ENCODE measurements around the gene MAEA.

MAEA gene

DNA sequence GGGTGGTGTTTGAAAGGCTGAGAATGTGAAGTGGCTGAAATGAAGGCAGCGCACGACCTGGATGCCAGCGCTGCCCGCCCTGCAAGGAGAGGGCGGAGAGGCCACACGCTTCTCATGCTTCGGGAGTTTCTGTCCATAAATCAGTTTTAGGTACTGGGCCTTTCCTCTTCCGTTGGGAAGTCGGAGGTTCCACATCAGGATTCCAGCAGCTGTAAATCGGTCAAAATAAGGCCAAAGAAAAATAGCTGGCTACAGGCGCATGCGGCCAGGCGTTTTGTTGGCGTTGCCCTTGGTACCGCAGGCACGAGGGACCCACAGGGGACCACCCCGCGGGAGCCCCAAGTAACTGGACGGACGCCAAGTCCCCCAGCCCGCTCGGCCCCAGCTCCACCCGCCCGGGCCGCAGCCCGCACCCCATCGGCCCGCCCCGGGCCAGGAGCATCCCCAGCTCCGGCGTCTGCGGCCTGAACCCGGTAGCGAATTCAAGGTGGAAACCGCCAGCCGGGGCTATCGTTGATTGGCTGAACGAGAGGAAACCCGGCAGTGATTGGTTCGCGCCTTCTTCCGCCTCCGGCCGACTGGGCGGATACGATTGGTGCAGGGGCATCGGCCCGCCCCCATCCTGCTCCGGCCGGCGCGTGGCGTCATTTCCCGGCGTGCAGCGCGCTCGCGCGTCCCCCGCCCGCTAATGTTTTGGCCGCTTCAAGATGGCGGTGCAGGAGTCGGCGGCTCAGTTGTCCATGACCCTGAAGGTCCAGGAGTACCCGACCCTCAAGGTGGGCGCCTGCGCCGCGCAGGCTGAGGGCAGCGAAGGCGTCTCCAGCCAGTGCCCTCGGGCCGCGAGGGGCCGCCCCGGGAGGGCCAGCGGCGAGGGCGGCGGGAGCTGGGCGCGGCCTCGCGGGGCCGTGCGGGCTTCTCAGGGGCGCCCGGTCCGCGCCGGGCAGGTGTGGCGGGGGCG lies at the start of gene MAEA:
MAEA (plus strand) TSS at position 685 of the 958 bp plus-strand sequence; CDS start at position 708, 23 bp downstream.
- peak; percentile 100 for DNase-seq (ENCODE audit: low spot score)

DNA sequence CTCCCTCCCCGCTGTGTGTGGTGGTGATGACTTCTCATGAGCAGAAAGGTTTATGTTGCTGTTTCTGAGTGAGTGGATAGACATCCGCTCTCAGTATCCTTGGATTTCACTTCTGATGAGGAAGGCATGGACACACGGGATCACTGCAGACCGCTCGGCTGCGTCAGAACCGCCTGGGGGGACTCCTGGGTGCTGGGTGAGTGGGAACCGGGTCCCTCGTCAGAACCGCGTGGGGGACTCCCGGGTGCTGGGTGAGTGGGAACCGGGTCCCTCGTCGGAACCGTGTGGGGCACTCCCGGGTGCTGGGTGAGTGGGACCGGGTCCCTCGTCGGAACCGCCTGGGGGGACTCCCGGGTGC lies 49.8 kb upstream of the MAEA start:
- DNase-seq (ENCODE audit: low spot score): no peak

DNA sequence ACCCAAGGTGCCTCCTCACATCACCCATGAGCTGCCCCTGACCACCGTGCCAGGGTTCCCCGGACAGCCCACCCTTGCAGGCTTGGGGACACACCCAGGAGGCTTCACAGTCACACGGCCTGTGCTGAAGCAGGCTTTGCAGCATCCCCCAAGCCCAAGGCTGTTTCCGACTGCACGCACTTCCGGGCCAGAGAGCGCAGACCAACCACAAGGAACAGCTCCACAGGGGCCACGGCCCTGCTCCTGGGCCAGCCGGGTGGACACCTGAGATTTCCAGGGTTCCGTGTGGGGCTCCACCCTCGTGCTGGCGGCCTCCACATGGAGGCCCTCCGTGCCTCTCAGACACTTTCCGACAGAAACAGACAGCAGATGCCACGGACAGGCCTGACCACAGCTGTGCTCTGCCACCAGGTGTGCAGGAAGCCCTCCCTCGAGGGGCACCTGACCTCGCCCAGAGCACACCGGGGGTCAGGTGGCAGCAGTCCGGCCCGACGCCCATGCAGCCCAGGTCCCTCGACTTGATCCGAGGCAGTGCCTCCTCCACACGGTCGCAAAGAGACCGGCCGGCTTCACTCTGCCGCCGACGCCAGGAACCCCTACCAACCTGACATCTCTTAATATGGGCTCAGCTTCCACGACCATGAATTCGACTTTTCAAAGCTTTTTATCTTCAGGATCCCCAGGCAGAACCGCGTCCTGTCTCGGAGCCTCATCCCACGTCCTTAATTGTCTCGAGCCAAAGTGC lies 48.8 kb upstream of the MAEA start:
- no peak for DNase-seq (ENCODE audit: low spot score)

DNA sequence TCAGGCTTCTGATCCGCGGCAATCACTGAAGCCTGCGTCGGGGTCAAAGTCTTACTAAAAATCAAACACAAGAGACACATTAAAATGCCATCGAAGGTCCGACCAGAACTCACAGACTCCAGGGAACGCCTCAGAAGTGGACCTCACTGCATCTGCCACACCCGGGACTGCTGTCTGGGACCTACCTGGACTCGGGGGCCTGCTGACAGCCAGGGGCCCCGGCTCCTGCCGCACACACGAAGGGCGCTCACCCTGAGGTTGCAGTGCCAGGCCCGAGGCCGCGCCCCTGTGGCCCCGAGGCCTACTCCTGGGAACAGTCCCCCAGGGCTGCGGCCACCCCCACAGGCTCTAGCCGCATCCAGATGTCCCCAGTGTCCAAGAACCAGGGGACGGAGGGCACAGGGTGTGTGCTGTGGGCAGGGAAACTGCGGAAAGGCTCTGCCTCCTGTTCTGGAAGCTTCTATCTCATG lies 48.2 kb upstream of the MAEA start:
- peak; percentile 14 for DNase-seq (ENCODE audit: low spot score)

DNA sequence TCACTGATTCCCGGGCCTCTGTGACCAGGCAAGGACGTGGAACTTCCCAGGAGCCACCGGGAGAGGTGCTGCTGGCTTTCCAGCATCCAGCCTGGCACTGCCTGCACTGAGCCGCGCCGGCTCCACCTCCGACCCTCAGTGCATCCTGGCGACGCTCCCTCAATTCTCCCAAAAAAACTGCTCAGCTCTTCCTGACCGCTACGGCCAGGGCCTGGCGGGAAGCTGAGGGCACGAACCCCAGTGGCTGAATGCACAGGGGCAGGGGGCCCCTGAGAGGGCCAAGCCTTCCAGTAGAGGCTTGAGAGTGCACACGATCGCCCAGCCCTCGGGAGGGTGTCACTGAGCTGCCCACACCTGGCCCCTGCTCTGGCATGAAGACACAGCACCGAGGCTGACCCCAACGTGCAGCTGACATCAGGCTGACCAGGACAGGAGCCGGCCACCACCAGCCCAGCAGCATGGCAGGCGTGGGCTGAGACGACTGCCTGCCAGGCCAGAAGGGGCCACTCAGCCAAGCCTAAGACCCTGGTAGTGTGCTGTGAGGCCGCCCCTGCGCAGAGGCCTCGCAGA lies 47.7 kb upstream of the MAEA start:
- DNase-seq (ENCODE audit: low spot score): peak; percentile 14

DNA sequence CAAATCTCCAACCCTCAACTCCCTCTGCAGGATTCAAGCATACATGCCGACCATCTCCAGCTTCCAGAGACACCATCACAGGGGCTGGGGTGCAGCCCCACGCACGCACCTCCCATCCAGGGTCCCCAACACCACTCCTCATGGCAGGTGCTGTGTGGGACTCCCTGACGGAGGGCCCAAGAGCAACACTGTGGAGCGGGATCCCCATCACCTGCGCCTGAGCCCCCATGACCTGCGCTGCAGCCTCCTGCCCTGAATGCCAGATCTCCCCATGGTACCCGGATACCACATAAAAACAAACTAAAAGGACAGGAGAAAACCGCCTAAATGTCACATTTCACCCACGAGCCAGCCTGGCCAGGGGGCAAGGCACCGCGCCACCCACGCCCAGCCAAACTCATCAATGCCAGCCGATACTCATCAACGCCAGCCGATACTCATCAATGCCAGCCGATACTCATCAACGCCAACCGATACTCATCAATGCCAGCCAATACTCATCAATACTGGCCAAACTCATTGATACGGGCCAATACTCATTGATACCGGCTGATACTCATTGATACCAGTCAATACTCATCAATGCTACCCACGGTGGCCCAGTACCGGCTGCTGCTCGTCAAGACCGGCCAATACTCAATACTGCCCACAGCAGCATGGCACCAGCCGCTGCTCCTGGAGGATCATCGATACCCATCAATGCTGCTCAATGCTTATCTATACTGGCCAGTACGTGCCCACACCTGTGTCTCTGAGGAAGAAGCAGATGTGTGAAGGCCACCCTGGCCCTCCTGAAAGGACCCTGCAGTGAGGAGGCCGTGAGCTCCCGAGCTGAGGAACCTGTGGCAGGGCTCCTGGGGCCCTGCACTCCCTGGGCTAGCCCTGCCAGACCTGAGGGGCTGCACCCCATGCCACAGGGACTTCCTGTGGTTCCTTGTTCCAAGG lies 46.9 kb upstream of the MAEA start:
- DNase-seq (ENCODE audit: low spot score): no peak

DNA sequence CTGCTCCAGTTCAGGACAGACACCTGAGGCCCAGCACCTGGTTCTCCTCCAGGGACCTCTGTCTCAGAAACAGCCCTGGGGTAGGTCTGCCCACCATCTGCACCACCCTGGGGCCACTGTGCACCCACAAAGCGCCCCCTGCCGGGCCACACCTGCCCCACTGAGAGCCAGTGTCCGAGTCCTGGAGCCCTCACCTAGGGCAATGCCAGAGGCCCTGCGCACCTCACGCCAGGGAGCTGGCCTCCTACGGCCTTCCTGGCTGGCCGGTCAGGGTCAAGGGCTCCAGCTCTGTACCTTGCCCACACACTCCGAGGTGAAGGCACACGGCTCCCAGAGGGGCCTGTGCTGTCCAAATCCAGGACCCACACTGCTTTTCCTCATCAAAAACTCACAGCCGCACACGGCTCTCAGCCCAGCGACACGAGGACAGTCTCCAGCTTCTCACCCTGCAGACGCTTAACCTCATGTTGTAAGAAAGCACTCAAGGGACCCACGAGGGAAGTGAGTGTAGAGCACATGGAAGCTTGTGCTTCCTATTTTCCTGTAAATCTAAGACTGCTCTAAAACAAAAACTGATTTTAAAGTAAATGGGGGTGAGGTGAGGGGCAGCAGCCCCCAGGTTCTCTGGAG lies 46.1 kb upstream of the MAEA start:
- DNase-seq (ENCODE audit: low spot score): peak; percentile 9

DNA sequence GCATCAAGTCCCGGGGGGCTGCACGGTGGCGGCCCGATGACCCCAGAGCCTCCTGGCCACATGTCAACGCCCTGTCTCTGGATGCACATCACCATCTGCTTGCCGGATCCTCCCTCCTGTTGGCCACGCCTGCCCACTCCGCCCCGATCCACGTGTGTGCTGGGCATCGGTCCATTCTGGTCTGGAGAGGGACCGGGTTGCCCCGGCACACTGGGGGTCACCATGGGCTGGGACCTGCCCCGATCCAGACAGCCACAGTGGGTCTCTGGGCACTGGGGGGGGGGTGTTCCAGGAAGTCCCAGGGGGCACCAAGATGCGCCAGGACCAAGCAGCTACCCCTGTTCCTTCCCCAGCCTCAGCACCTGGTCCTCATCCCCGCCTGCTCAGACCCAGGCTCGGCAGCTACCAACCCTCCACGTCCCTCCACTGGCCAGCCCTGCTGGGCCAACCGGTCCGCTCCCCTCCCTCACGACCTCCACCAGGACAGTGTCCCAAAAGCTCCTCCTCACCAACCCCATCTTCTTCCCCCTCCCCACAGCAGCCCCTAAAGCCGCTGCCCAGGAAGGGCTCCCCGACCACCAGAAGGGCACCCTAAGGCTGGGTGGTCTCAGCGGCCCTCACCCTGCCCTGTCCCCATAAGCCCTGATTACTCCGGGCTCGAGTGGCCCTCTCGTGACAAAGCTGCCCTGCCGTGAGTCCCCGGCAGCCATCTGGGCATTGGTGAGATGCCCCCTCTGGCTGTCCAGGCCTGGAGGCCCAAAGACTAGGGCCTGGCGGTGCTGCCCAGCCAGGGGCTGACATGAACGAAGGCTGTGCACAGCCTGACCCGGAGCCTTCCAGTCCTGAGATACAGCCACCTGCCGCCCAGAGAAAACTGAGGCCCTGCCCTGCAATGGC lies 45.4 kb upstream of the MAEA start:
- DNase-seq (ENCODE audit: low spot score): peak; percentile 9

DNA sequence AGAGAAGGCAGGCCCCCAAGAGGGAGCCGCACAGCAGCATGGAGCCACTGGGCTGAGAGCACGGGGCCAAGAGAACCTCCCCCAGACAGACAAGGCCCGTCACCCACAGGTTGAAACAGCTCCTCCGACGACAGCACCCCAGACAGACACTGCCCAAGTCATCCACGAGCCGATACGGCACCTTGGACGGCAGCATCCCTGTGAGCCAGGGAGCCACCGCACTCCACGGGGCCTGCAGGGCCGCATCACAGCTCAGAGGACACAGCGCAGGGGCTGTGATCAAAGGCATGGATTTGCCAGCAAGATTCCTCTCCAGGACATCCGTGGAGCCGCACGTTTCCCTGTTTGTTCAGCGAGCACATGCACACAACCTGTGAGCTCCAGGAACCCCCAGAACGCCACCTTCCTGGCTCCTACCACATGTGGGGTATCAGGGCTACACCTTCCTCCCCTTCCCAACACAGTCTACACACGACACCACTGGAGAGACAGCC lies 44.7 kb upstream of the MAEA start:
- DNase-seq (ENCODE audit: low spot score): no peak

DNA sequence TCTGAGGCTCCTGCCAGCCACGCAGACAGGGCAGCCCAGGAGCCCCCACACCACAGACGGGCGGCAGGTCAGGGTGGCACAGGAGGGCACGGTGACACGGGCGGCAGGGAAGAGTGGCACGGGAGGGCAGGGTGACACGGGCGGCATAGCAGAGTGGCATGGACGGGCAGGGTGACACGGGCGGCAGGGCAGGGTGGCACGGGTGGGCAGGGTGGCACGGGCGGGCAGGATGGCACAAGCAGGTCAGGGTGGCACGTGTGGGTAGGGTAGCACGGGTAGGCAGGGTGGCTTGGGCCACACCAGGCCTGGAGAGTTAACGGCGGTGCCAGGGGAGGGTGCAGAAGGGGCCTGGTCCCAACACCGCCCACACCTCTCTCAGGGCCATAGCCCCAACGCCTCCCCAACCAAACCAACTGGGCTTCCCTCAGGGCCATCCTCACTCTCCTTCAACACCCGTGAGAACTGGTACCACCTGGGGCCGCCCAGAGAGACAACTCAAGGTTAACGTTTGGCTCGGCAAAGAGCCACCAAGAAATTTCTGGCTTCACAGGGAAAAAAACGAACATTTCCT lies 44.1 kb upstream of the MAEA start:
- DNase-seq (ENCODE audit: low spot score): peak; percentile 11

DNA sequence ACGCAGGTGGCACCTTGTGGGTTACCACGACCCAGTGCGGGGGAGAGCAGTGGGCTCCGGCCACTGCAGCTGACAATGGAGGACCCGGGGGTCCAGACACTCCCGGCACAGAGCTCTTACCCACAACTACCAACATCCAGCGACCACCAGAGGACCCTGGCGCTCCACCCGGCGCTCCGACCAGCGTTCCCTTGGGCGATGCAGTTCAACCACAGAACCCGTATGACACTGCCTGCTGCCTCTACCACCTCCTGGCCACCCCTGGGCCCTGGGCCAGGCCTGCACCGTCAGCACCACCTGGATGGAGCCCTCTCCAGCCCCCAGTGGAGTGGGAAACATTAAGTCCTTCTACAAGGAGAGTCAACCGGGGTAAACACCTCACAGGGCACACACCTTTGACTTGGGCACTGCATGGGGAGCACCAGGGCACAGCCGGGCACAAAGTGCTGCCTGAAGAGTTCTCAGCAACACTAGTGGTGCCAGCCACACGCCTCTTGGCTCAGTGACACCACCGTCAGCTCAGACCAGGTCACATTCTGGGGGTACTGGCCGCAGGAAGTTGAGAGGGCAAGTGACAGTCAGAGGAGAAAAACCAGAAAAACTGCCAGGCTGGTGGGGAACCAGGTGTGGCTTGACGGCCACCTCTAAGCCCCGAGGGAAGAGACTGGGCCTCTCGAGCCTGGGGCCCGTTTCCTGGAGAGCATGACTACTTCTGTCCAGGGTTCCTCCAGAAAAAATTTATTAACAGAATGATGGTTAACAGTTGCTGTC lies 43.4 kb upstream of the MAEA start:
- peak; percentile 34 for DNase-seq (ENCODE audit: low spot score)

DNA sequence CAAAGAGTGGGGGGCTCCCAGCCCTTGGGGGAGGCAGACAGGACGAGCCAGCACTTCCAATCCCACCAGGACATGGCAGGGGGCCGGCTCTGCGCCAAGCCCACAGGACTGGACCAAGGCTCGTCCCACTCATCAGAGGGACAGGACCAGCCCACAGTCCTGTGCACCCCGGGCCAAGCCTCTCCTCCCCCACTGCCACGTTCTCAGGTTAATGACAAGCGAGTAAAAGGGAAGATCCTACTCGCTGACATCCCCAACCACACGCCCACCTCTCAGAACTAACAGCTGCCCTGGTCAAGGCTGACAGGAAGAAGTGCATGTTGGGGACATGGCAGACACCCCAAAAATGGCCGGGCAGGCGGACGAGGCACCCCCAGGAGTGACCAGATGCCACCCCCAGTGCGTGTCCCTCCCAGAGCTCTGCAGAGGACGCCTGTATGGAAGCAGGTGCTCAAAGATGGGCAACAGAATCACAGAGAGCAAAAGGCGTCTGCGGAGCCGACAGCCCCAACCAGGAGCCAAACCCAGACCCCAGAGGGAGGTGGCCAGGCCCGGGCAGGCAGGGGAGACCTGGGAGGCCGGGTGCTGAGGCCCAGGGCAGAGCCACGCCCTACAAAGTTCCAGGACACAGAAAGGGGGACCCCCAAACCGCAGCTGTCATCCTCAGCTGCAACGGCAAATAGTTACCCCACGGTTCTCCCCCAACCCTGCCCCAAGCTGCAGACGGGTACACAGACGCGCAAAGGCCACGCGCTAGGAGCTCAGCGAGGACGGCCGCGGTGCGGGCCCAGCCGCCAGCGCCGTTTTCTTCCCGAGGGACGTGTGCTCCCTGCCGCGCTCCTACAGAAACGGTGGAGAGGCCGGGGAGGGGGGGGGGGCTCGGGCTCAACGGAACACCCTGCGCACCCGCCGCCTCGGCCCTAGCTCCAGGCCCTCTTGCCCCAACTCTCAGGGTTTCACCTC lies 42.5 kb upstream of the MAEA start:
- peak; percentile 51 for DNase-seq (ENCODE audit: low spot score)

DNA sequence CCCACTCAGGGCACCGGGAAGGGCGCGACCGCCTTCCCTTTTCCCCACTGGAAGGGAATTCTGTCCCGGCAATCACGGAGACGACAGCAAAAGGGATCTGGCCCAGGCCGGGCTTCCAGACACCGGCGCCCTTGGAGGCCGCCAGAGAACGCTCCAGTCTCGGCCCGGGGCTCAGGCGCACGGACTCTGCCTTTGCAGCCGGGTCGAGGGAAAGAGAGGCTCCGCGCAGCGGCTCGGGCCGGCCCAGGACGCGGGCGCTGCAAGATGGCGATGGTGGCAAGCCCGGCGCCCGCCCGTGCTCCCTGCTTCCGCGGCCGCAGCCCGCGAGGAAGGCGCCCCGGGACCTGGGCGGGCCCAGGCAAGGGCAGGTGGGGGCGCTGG lies 41.8 kb upstream of the MAEA start:
- no peak for DNase-seq (ENCODE audit: low spot score)

DNA sequence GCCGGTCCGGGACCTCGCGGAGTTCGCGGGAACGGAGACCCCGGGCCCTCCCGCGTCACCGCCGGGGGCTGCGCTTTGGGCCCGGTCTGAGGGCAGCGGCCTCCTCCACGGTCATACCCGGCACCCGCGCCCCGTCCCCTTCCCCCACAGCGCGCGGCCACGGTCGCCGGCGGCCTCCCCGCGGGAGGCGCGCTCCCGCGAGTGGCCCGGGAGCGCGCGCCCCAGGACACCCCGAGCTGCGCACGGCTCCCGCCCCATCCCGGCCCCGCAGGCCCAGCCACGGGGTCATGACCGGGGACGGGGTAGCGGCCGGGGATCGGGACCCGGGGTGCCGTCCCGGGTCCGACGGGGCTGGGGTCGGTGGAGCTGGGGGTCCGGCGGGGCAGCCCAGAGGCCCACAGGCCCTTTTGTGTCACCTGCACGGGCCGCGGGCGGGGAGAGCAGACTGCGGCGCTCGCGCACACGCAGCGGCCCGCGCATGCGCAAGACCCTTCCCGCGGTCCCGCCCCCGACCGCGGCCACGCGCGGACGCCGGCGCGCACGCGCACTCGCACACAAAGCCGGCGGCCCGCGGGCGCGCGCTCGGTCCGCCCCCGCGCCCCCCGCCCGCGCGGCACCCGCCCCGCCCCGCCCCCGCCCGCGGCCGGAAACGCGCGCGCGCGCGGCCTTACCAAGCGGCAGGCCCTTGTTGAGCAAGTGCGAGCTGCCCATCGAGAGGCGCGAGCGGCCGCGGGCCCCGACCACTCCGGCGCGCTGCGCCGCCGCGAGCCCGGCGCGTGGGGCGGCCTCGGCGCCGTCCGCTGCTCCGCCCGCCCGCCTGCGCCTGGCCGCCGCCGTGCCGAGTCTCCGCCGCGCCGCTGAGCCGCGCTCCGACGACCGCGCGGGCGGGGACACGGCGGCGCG lies 41.2 kb upstream of the MAEA start, which contains the start of gene CTBP1:
CTBP1 (minus strand) TSS at position 886 of the 903 bp plus-strand sequence. CDS start 7,799 bp downstream, outside the sequence.
- DNase-seq (ENCODE audit: low spot score): peak; percentile 100

DNA sequence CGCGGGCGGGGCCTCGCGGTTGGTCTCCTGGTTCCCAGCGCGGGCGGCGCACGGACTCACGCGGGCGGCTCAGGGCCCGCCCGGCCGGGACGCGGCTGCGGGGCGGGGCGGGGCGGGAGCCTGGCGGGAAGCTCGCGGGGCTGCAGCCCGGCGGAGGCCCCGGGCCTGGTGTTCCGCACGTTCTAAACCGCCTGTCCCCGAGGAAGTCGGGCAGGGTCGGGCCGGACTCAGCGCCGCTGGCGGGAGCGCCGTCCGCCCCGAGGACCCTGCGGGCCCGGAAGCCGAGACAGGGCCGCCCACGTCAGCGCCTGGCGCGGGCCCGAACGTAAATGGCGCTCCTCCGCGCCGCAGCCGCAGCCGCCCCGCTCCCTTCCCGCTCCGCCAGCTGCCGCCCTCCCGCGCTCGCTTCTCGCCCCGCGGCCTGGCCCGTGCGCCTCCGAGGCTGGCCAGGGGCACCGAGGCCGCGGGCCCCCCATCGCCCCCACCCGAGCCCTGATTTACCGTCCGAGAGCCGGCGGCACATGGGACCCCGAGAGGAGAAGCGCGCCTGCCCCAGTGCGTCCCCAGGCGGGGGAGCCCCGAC lies 40.5 kb upstream of the MAEA start:
- peak; percentile 94 for DNase-seq (ENCODE audit: low spot score)

All from AG08396 (cell line).